Measurements from ENCODE around the gene CHD1. TPM values are rescaled to one million over a fixed set of nuclear protein-coding genes. Genes with fewer than 3 reads are reported as not detected.
A peak's percentile ranks its signal among the peaks of the same experiment; 100 is the strongest.

The CHD1 gene
- total RNA-seq, 4 donors from 2014 or later, result 51.4 to 83.0 (median 63.8) TPM

DNA sequence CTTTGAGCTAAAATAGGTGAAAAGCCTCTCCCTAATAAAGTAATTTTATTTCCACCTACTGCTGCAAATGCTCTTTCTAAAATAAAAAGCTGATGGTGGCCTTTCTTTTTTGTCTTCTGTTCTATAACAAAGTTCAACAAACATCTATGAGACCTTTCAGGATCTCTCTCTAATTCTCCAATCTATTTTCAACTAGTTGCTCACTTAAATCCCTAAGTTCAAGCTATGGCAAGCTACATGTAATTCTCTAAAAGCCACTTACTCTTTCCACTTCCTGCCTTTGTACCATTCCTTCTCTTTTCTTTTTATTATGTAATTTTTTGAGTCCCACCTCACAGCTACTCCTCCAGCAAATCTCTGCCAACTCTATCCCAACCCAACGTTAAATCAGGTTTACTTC, 20.9 kb downstream of the CHD1 start:
- DNase-seq, result no peak
- 80 to 86% methylated on average over 1 of the region's 1 CpG for WGBS, 2 donors
- intact Hi-C loops (cut with DNase I), result no loop called here
- Histone ChIP-seq H3K27me3 (no peaks in the 10 kb centered on the region), H3K4me1 (peaks cover 0 to 2% of the 10 kb centered on the region in 2 donors), H3K36me3 (no peaks in the 10 kb centered on the region), H3K4me3 (replicated peaks in 1 of 3) (no peak overlapping the region), H3K27ac (no peak overlapping the region), H3K9me3 (no peaks in the 10 kb centered on the region)
- TF ChIP-seq POLR2A (IDR thresholded peaks at IDR 0.05), result no peak
- TF ChIP-seq, protein P1, sequence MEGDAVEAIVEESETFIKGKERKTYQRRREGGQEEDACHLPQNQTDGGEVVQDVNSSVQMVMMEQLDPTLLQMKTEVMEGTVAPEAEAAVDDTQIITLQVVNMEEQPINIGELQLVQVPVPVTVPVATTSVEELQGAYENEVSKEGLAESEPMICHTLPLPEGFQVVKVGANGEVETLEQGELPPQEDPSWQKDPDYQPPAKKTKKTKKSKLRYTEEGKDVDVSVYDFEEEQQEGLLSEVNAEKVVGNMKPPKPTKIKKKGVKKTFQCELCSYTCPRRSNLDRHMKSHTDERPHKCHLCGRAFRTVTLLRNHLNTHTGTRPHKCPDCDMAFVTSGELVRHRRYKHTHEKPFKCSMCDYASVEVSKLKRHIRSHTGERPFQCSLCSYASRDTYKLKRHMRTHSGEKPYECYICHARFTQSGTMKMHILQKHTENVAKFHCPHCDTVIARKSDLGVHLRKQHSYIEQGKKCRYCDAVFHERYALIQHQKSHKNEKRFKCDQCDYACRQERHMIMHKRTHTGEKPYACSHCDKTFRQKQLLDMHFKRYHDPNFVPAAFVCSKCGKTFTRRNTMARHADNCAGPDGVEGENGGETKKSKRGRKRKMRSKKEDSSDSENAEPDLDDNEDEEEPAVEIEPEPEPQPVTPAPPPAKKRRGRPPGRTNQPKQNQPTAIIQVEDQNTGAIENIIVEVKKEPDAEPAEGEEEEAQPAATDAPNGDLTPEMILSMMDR (IDR thresholded peaks at IDR 0.05), result no peak

DNA sequence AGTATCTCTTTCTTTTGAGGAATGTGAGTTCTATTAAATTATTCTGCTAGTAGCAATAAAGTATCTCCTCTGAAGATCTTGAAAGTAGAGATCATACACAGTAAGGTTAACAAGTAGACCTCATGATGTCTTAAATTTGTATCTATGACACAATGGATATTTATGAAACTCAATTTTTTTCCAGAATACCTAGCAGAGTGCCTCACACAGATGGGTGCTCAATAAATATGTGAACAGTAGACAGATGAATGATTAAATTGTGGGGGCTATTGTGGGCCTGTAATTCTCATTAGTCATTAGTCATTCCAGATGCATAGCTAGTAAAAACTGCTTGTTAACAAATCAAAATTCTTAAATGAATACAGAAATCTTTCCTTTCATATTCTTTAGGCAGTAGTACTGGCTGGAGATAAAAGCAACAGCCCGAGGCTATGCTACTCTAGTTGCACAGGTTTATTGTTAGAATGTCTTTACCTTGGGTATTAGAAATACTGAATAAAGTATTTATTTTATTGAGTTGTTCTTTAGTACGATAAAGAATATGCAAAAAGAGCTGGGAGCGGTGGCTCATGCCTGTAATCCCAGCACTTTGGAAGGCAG, 22.0 kb downstream of the CHD1 start:
- Histone ChIP-seq H3K4me1 (peaks cover 0 to 2% of the 10 kb centered on the region in 2 donors), H3K4me3 (replicated peaks in 1 of 3) (no peak overlapping the region), H3K27me3 (no peaks in the 10 kb centered on the region), H3K27ac (no peak overlapping the region), H3K36me3 (peaks cover 0 to 6% of the 10 kb centered on the region in 2 donors), H3K9me3 (no peaks in the 10 kb centered on the region)
- no peak for TF ChIP-seq POLR2A (IDR thresholded peaks at IDR 0.05)
- TF ChIP-seq, protein P1 (IDR thresholded peaks at IDR 0.05), result no peak
- WGBS, 2 donors, result 88 to 91% methylated on average over 3 of the region's 3 CpGs
- intact Hi-C loops (cut with DNase I), result no loop called here
- DNase-seq, result no peak

DNA sequence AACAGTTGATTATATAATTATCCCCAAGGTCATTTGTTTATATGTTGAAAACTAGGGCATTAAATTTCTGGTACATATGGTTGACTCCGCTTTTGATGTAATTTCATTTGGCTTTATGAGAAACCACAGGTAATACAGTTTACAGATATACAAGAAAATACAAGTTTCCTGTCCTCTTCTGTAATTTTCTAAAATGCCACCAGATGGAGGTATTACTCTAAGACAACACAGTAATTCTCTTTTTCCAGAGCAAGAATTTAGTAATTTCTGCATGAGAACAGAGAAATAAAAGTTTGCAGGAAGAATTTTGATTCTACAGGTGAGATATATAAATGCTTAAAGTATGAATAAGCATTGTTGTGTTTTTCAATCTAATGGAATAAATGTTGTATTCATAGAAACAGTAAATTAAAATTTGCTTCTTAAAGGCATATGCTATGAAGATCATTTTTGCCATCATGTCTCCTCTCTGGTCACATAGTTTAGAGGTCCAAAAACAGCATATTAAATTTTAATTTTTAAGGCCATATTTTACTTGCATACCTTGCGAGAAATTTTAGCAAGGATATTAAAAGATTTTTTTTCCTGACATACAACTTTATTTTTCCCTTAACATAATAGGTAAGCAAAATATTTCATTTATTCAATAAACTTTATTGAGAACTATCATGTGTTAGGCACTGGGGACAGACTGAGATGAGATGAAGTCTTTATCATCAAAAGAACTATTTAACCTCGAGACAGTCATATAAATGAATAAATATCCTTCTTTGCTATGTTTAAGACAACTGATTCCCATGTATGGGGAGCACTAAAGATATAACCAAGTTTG, 22.7 kb downstream of the CHD1 start:
- TF ChIP-seq POLR2A (IDR thresholded peaks at IDR 0.05), result no peak
- TF ChIP-seq, protein P1 (IDR thresholded peaks at IDR 0.05), result peak in 5 of 6 experiments; percentile 49 to 91 (median 76)
- 84 to 88% methylated on average over 3 of the region's 3 CpGs for WGBS, 2 donors
- intact Hi-C loops (cut with DNase I), result loop anchor here (2.0 kb wide), 1 partner anchor 123 kb away; no protein-coding TSS in a partner anchor
- DNase-seq, result no peak
- H3K27ac ChIP-seq, result no peak overlapping the region
- peaks cover 0 to 6% of the 10 kb centered on the region in 2 donors for H3K36me3 ChIP-seq
- no peaks in the 10 kb centered on the region for H3K9me3 ChIP-seq
- no peak overlapping the region for H3K4me3 ChIP-seq (replicated peaks in 1 of 3)
- no peaks in the 10 kb centered on the region for H3K4me1 ChIP-seq
- no peaks in the 10 kb centered on the region for H3K27me3 ChIP-seq

DNA sequence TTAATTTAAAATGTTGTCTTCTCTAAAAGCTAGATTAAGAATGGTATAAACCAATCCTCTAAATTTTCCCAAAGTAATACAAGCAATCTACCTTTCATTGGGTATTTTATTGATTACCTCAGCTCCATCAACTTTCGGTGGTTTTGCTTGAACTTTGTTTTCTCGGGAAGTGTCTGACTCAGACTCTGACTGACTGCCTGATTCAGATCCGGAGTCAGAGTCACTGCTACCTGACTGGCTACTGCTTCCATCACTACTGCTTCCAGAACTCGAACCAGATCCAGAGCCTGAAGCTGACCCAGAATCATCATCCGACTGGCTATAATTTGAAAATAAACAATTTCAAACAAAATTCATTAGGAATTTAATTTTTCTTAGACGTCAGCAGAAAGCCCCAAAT, 24.0 kb downstream of the CHD1 start:
- intact Hi-C loops (cut with DNase I), result loop anchor here (2.0 kb wide), 1 partner anchor 124 kb away; no protein-coding TSS in a partner anchor
- H3K4me1 ChIP-seq, result no peaks in the 10 kb centered on the region
- WGBS, 2 donors, result 91 to 95% methylated on average over 6 of the region's 6 CpGs
- H3K27me3 ChIP-seq, result no peaks in the 10 kb centered on the region
- TF ChIP-seq, protein P1 (IDR thresholded peaks at IDR 0.05), result no peak
- TF ChIP-seq POLR2A (IDR thresholded peaks at IDR 0.05), result no peak
- H3K9me3 ChIP-seq, result no peaks in the 10 kb centered on the region
- no peak for DNase-seq
- no peak overlapping the region for H3K4me3 ChIP-seq (replicated peaks in 1 of 3)
- peaks cover 11 to 16% of the 10 kb centered on the region in 2 donors for H3K36me3 ChIP-seq
- H3K27ac ChIP-seq, result no peak overlapping the region

DNA sequence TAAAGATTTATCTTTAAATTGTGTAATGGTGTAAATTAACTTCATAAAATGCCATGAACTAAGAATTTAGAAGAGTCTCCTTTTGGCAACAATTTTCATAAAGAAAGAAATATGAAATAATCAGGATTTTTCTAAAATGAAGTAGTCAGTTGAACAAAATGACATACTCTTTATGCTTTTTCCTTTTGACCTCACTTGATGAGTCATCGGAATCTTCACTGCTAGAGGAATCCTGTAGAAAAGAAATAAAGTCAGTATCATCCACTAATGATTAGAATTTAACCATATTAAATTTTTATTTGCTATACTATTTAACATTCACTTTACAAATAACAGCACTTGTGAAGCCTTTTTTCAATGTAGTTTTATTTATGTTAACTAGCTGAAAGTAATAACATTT, 26.1 kb downstream of the CHD1 start:
- Histone ChIP-seq H3K4me3 (replicated peaks in 1 of 3) (no peak overlapping the region), H3K36me3 (peaks cover 31% of the 10 kb centered on the region in 2 donors), H3K27ac (no peak overlapping the region), H3K4me1 (no peaks in the 10 kb centered on the region), H3K9me3 (no peaks in the 10 kb centered on the region), H3K27me3 (no peaks in the 10 kb centered on the region)
- intact Hi-C loops (cut with DNase I), result no loop called here
- no peak for DNase-seq
- 92 to 93% methylated on average over 1 of the region's 1 CpG for WGBS, 2 donors
- TF ChIP-seq, protein P1 (IDR thresholded peaks at IDR 0.05), result no peak
- TF ChIP-seq POLR2A (IDR thresholded peaks at IDR 0.05), result no peak

Data from thyroid gland (tissue), 4 donors.